Fibroblast of upper back skin (primary cell): Measurements from ENCODE around the gene CBX8.
"Not testable (repeated sequence)": the region's sequence is repeated elsewhere in the genome, so short reads cannot be mapped to it uniquely, and the experiment has no call there.

Source experiments
- DNase-seq: peaks from one replicate; pipeline ENCODE4 v3.0.0-alpha.2; 2013

The CBX8 gene

DNA sequence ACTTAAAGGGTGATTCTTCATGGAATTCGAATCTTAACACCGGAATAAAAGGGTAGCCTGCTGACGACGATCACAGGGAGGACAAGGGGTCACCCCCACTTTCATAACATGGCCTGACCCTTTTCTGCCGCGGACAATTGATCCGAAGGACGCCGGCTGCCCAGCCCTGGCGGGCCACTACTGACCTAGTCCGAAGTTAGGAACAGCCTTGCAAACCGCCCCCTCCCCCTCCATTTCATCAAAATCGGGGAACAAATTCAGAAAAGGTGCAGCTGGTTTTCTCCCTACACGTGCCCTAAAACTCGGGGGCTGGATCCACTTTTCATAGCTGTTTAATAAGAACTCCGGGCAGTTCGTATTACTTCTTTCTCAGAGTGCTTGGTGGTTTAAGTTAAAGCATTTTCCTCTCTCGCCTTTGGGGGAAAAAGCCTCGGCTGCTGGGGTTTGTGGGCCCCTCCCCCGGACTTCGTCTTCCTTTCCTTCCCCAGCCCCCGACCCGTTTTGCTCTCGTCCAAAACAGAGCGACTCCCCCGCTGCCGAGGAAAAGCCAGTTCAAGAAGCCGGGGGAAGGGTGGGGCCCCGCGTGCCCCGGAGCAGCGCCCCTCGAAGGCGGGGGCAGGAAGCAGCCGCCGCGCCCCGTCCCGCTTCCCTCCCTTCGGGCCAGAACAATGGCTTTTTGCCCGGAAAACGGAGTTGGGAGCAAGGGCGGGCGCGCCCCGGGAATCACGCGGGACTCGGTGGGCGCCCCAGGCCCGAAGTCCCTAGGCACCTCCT, 19.6 kb downstream of the CBX8 start:
- peak; percentile 70 for DNase-seq

GRCh38 chr17:79776376-79777119, 20.3 kb downstream of the CBX8 start:
- no peak for DNase-seq

GRCh38 chr17:79775632-79776031, 21.2 kb downstream of the CBX8 start:
- no peak for DNase-seq

DNA sequence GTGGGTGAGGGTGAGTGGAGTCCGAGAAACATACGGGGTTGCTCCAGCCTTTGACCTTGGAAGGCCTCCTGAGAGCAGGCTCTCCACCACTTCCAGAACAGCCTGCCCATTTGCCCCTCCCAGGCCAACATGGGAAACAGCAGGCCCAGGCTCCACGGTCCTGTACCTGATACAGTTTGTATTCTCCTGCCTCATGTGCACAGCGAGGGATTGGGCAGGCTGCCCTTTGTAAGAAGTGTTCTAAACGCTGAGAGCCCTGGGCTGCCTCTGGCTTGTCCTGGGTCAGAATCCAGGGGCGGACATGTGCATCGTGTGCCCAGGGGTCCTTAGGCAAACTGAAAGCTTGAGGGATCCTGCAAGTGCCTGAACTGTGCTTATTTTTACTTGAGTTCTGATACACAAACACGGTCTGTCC, 22.3 kb downstream of the CBX8 start:
- no peak for DNase-seq

GRCh38 chr17:79772726-79773125, 24.2 kb downstream of the CBX8 start:
- DNase-seq: not testable (repeated sequence)

DNA sequence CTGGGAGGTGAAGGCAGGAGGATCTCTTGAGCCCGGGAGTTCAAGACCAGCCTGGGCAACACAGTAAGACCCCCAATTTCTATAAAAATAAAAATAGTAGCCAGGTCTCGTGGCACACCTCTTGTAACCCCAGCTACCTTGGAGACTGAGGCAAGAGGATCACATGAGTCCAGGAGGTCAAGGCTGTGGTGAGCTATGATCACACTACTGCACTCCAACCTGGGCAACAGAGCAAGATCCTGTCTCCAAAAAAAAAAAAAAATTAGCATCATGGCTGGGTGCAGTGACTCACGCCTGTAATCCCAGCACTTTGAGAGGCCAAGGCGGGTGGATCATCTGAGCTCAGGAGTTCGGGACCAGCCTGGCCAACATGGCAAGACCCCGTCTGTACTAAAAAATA, 25.6 kb downstream of the CBX8 start:
- no peak for DNase-seq

DNA sequence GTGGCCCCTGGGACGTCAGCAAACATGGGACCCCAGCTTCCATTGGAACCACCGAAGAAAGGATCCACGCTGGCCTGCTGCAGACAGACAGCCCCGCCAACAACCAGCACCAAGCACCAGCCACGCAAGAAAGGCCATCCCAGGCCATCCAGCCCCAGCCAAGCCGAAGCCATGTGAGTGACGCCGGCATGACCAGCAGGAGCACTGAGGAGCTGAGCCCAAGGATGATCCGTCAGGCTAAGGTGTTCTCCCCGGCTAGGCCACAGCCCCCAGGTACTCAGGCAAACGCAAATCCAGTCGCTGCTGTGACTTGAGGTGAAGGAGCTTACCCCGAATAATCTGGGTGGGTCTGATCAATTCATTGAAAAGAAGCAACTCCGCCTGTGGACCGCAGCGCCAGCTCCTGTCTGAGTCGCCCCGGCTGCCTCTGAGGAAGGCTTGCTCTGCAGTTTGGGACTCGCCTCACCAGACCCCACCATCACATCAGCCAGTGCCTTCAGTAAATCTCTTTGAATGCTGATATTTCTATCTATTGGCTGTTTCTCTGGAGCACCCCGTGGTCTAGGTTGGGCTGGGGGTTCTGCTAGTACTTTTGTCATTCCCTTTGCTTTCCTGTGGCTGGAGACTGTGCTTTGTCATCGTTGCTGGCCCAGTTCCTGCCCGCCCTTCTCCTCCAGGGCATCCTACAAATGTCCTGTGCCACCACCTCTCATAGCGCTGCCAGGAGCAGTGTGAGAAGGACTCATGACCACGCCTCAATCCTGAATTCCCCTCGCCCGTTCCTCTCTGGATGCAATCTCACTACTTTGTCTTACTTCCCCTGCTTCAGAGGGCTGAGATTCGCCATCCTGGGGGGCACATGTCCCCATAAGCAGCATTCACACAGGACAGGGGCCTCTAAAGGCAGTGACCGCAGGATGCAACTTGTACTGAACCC, 27.0 kb downstream of the CBX8 start:
- DNase-seq: no peak

- DNase-seq: no peak
These were observed 31.2 kb downstream of the CBX8 start for GRCh38 chr17:79765708-79766107.

- no peak for DNase-seq
These were observed 34.8 kb downstream of the CBX8 start for GRCh38 chr17:79761894-79762589.

DNA sequence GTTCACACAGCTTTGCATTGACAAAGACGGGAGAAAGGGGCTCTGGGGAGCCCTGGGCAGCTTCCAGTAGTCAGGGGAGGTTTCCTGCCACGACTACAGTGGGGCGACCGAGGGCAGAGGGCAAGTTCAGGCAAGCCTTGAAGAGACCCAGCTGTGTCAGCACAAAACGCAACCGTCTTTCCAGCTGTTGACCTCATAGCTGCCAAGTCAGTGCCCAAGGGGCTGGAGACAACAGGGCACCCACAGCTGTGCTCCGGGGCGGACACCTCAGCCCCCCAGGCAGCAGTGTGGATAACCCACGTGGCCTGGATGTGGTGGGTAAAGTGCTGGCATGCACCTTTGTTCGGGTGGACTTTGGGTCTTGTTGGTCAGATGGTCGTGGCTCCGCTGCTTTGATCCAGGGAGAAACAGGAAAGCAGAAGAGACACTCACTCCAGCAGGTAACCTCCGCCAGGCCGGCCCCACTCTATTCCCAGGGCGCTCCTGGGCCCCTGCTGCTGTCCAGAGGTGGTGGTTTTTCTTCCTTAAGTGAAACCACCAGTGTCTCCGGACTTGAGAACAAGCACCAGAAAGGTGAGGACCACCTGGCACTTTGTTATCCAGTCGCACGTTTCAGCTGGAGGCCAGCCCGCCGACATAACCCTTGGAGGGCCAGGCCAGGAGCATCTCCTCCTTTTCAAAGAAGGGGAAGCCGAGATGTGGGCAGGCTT, 36.5 kb downstream of the CBX8 start:
- DNase-seq: no peak

DNA sequence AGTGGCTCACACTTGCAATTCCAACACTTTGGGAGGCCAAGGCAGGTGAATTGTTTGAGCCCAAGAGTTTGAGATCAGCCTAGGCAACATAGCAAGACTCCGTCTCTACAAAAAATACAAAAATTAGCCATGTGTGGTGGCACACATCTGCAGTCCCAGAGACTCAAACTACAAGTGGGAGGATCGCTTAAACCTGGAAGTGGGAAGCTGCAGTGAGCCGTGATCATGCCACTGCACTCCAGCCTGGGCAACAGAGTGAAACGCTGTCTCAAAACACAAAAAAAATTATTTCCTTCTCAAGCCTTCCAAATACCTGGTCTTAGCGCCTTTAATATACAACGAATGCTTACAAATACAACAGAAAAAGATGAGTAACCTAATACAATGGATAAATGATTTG, 38.6 kb downstream of the CBX8 start:
- no peak for DNase-seq

- DNase-seq: no peak
These were observed 39.6 kb downstream of the CBX8 start for GRCh38 chr17:79757140-79757745.

GRCh38 chr17:79755591-79755990, 41.3 kb downstream of the CBX8 start:
- DNase-seq: no peak

- not testable (repeated sequence) for DNase-seq
These were observed 42.0 kb downstream of the CBX8 start for GRCh38 chr17:79754903-79755302.

GRCh38 chr17:79754370-79754769, 42.5 kb downstream of the CBX8 start:
- DNase-seq: no peak

- DNase-seq: no peak
These were observed 44.7 kb downstream of the CBX8 start for GRCh38 chr17:79752175-79752574.

GRCh38 chr17:79750650-79751545, 46.0 kb downstream of the CBX8 start:
- DNase-seq: no peak

GRCh38 chr17:79749958-79750357, 46.9 kb downstream of the CBX8 start:
- no peak for DNase-seq

GRCh38 chr17:79749156-79749815, 47.6 kb downstream of the CBX8 start:
- DNase-seq: peak; percentile 80
